ENCODE results near the gene PARK7. TPM values are rescaled to one million over a fixed set of nuclear protein-coding genes. Genes with fewer than 3 reads are reported as not detected.
A peak's percentile ranks its signal among the peaks of the same experiment; 100 is the strongest.
"Not testable (repeated sequence)": the region's sequence is repeated elsewhere in the genome, so short reads cannot be mapped to it uniquely, and the experiment has no call there.

PARK7 gene
- total RNA-seq, 1 donor = 72.3 TPM

DNA sequence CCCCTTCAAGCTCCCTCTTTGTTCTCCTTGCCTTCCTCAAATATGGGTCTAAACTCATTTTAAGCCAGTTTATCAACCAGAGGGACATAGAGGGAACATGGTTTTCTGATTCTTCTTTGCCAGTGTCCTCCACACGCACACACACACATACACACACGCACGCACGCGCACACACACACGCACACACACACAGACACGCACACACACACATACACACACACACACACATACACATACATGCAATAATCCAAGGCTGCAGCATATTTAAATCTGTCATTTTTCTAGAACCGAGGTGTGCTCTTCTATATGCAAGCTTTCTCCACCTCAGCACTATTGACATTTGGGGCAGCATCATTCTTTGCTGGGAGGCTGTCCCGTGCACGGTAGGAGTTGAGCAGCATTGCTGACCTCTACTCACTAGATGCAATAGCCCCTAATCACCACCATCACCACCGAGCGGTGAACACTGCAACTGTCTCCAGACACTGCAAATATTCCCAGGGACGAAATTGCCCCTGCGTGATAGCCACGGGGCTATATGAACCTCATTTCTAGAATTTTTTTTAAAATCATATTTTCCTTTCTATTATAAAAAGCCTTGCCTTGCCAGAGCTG is 28.9 kb upstream of the PARK7 start:
- no peak overlapping the region for H3K4me3 ChIP-seq (ENCODE audit: low read length)
- H3K4me1 ChIP-seq (ENCODE audit: insufficient read depth, low read length) = peaks cover 16% of the 10 kb centered on the region
- H3K9me3 ChIP-seq (ENCODE audit: low read depth, low read length) = no peaks in the 10 kb centered on the region
- H3K27me3 ChIP-seq (ENCODE audit: insufficient read depth, low read length) = no peaks in the 10 kb centered on the region

- Histone ChIP-seq H3K27me3 (ENCODE audit: insufficient read depth, low read length) (no peaks in the 10 kb centered on the region), H3K9me3 (ENCODE audit: low read depth, low read length) (no peaks in the 10 kb centered on the region), H3K4me3 (ENCODE audit: low read length) (no peak overlapping the region), H3K4me1 (ENCODE audit: insufficient read depth, low read length) (peaks cover 36% of the 10 kb centered on the region)
Measured at GRCh38 chr1:7938070-7938469, 23.4 kb upstream of the PARK7 start.

GRCh38 chr1:7940034-7940433 is 21.5 kb upstream of the PARK7 start:
- Histone ChIP-seq H3K4me1 (ENCODE audit: insufficient read depth, low read length) (peaks cover 47% of the 10 kb centered on the region), H3K9me3 (ENCODE audit: low read depth, low read length) (no peaks in the 10 kb centered on the region), H3K4me3 (ENCODE audit: low read length) (no peak overlapping the region), H3K27me3 (ENCODE audit: insufficient read depth, low read length) (no peaks in the 10 kb centered on the region)

DNA sequence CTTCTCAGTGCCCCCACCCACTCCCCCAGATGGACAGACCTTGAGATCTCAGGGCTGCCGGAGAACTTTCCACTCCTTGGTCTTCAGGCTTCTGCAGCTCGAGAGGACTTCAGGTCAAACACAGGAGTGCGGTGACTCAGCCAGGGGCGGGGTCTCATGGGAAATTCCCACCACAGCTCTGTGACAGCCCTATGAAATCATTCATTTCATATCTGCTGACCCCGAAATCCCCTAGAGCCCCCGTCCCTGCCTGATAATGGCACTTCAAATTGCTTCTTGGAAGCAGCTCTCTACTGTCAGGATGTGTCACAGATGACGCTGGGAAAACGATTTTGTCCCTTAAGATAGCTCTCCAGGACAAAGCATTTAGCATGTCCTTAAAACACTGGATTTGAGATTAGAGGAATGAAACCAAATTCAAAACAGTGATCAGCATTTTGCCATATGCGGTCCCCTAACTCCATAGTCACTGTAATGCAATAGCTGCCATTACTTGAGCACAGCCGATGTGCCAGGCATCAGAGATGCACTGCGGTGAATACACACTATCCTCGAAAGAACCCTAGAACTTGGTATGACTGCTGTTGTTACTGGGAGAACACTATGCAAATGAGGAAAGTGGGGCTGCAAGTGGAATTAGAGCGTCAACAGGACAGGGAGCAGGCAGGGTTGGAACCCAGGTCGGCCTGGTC is 20.6 kb upstream of the PARK7 start, which contains the start of gene TNFRSF9:
TNFRSF9 (minus strand) TSS at position 95 of the 692 bp plus-strand sequence. CDS start 845 bp downstream, outside the sequence.
- no peak within 1 kb of the TSS for H3K4me3 ChIP-seq (ENCODE audit: low read length)
- H3K27me3 ChIP-seq (ENCODE audit: insufficient read depth, low read length) = no peaks in the 10 kb centered on the region
- H3K4me1 ChIP-seq (ENCODE audit: insufficient read depth, low read length) = peaks cover 51% of the 10 kb centered on the region

DNA sequence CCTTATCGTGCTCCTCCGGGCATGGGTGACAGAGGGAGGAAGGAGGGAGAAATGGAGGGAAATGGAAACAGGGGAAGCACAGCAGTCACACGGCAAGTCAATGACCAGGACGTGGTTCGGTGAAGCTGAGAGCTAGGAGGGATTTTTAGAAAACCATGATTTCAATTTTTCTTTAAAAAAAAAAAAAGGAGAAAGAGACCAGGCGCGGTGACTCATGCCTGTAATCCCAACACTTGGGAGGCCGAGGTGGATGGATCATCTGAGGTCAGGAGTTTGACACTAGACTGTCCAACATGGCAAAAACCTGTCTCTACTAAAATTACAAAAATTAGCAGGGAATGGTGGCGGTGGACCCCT is 20.1 kb upstream of the PARK7 start:
- no peaks in the 10 kb centered on the region for H3K27me3 ChIP-seq (ENCODE audit: insufficient read depth, low read length)
- H3K4me3 ChIP-seq (ENCODE audit: low read length) = no peak overlapping the region
- no peaks in the 10 kb centered on the region for H3K9me3 ChIP-seq (ENCODE audit: low read depth, low read length)
- H3K4me1 ChIP-seq (ENCODE audit: insufficient read depth, low read length) = peaks cover 51% of the 10 kb centered on the region

More for the DNA sequence above, 20.6 kb upstream of the PARK7 start, which contains the start of gene TNFRSF9:
- no peaks in the 10 kb centered on the region for H3K9me3 ChIP-seq (ENCODE audit: low read depth, low read length)

DNA sequence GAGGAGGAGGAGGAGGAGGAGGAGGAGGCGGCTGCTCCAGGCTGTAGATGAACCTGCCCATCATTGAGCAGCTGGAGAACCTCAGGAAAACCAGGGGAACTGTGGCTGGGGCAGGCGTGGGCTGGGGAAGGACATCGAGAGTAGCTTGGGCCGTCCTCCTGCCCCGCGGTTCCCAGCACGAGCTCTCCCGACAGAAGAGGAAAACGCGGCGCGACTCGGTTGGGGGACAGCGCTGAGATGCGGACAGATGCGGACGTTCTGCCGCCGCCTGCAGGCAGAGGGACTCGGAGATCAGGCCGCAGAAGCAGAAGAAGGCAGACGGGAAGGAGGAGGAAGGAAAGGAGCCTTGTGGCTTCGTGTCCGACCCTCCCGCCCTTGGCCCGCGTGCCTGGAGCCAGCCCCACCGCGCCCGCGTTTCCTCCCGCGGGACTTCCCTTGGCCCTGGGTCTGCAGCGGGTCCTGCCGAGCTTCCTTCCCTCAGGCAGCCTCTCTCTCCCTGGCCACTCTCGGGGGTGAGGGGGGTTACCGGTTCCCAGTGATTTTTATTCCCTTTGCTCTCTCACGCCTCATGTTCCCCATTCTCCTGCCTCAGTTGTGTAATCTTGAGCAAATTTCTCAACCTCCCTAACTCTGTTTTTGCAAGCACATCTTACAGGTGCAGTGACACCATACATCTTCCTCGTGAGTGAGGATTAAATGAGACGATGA is 19.1 kb upstream of the PARK7 start:
- H3K4me1 ChIP-seq (ENCODE audit: insufficient read depth, low read length) = peaks cover 51% of the 10 kb centered on the region
- no peaks in the 10 kb centered on the region for H3K9me3 ChIP-seq (ENCODE audit: low read depth, low read length)
- H3K4me3 ChIP-seq (ENCODE audit: low read length) = peak overlapping the region; percentile 16
- no peaks in the 10 kb centered on the region for H3K27me3 ChIP-seq (ENCODE audit: insufficient read depth, low read length)

DNA sequence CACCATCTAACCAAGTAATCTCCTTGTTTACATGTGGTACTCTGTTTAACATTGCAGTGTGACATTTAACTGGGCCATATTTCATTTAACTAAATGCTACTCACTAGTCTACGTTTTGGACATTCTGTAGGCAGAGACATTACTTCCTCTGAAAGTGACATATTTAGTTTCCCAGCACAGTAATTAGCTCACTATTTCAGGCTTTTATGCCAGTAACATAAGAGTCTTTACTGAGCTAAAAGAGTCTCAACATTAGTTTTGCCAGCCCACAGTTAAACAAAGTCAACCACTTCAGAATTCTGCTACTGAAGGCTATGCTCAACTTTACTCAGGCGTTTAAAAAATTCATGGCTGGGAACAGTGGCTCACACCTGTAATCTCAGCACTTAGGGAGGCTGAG is 18.3 kb upstream of the PARK7 start:
- Histone ChIP-seq H3K9me3 (ENCODE audit: low read depth, low read length) (no peaks in the 10 kb centered on the region), H3K27me3 (ENCODE audit: insufficient read depth, low read length) (no peaks in the 10 kb centered on the region), H3K4me1 (ENCODE audit: insufficient read depth, low read length) (peaks cover 51% of the 10 kb centered on the region), H3K4me3 (ENCODE audit: low read length) (no peak overlapping the region)

GRCh38 chr1:7948960-7949359 is 12.6 kb upstream of the PARK7 start:
- Histone ChIP-seq H3K4me3 (ENCODE audit: low read length) (no peak overlapping the region), H3K27me3 (ENCODE audit: insufficient read depth, low read length) (no peaks in the 10 kb centered on the region), H3K9me3 (ENCODE audit: low read depth, low read length) (no peaks in the 10 kb centered on the region), H3K4me1 (ENCODE audit: insufficient read depth, low read length) (peaks cover 20% of the 10 kb centered on the region)

GRCh38 chr1:7952791-7953190 is 8.7 kb upstream of the PARK7 start:
- H3K4me1 ChIP-seq (ENCODE audit: insufficient read depth, low read length) = peaks cover 19% of the 10 kb centered on the region
- H3K4me3 ChIP-seq (ENCODE audit: low read length); H3K9me3 ChIP-seq (ENCODE audit: low read depth, low read length): not testable (repeated sequence)

GRCh38 chr1:7953850-7954609 is 7.5 kb upstream of the PARK7 start:
- Histone ChIP-seq H3K9me3 (ENCODE audit: low read depth, low read length) (no peaks in the 10 kb centered on the region), H3K4me3 (ENCODE audit: low read length) (peak overlapping the region; percentile 67), H3K4me1 (ENCODE audit: insufficient read depth, low read length) (peaks cover 15% of the 10 kb centered on the region), H3K27me3 (ENCODE audit: insufficient read depth, low read length) (no peaks in the 10 kb centered on the region)

More at GRCh38 chr1:7952791-7953190, 8.7 kb upstream of the PARK7 start:
- H3K27me3 ChIP-seq (ENCODE audit: insufficient read depth, low read length) = not testable (repeated sequence)

DNA sequence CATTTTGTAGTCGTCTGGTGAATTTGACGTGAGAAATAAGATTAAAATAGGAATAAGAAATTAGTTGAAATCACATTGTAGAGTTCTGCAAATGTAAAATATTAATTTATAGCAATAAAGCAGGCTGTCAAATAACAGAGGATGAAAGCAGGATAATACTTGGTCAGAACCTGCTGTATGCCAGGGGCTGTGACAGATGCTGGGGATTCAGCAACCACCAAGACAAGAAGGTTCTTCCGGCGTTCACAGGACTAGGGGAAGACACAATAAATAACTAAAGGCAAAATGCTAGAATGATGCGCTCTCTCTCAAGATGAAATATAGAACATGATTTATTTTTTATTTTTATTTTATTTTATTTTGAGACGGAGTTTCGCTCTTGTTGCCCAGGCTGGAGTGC is 6.8 kb upstream of the PARK7 start:
- H3K9me3 ChIP-seq (ENCODE audit: low read depth, low read length) = no peaks in the 10 kb centered on the region

DNA sequence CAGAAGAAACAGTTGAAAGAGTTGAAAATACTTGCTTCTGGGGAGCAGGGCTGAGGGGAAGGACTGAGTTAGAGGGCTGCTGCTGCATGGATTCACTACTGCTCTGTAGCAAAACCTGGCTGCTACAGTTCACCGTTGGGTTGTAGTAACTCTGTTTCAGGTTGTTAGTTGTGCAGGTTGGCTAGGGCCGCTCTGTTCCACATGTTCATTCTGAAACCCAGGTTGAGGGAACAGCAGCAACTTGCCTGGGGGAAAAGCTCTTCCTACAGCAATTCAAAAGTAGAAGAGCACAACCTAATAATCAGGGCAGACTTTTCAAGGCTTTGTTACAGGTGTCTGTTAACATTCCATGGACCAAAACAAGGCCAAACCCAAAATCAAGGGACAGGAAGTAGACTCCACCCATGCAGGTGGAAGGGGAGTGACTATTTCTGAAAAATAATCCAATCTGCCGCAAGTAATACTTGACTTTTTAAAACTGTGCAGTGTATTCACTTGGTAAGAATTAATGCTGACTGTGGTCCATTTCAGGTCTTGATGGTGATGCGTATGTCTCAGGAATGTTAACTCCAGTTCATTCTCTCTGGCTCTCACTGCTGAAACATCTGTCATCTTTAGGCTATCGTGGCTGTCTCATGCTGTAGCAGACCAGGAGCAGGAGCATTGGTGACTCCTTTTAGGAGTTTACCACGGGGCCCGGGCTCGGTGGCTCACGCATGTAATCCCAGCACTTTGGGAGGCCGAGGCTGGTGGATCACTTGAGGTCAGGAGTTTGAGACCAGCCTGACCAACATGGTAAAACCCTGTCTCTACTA is 5.1 kb upstream of the PARK7 start:
- no peak overlapping the region for H3K4me3 ChIP-seq (ENCODE audit: low read length)
- no peaks in the 10 kb centered on the region for H3K27me3 ChIP-seq (ENCODE audit: insufficient read depth, low read length)
- H3K9me3 ChIP-seq (ENCODE audit: low read depth, low read length) = no peaks in the 10 kb centered on the region
- peaks cover 27% of the 10 kb centered on the region for H3K4me1 ChIP-seq (ENCODE audit: insufficient read depth, low read length)

More for the DNA sequence above, 6.8 kb upstream of the PARK7 start:
- peak overlapping the region; percentile 67 for H3K4me3 ChIP-seq (ENCODE audit: low read length)
- H3K4me1 ChIP-seq (ENCODE audit: insufficient read depth, low read length) = peaks cover 16% of the 10 kb centered on the region
- H3K27me3 ChIP-seq (ENCODE audit: insufficient read depth, low read length) = no peaks in the 10 kb centered on the region

DNA sequence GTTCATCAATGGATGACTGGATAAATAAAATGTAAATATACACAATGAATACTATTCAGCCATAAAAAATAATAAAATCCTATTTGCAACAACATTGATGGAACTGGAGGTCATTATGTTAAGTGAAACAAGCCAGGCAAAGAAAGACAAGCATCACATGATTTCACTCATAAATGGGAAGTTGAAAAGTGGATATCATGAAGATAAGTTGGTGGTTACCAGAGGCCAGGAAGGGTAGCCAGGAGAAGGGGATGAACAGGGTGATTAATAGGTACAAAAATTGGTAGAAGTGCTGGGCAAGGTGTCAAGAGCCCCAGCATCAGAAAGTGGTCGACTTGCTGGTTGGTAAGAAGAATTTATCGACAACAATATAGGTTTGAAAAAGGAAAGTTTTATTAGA is 1.3 kb upstream of the PARK7 start:
- no peaks in the 10 kb centered on the region for H3K9me3 ChIP-seq (ENCODE audit: low read depth, low read length)
- no peak overlapping the region for H3K4me3 ChIP-seq (ENCODE audit: low read length)
- H3K4me1 ChIP-seq (ENCODE audit: insufficient read depth, low read length) = peaks cover 39% of the 10 kb centered on the region
- H3K27me3 ChIP-seq (ENCODE audit: insufficient read depth, low read length) = no peaks in the 10 kb centered on the region

DNA sequence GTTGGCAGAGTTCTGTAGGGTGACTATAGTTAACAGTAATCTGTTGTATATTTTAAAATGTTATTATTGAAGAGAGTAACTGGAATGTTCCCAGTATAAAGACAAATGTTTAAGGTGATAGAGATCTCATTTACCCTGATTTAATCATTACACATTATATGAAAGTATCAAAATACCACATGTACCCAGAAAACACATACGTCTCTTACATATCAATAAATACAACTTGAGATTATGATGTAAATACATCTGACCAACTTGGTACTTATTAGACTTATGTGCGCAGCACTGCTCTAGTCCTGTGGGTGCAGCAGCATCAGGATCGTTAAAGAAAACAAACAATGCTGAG is 670 bp upstream of the PARK7 start:
- Histone ChIP-seq H3K9me3 (ENCODE audit: low read depth, low read length) (no peaks in the 10 kb centered on the region), H3K4me3 (ENCODE audit: low read length) (peak overlapping the region; percentile 91), H3K27me3 (ENCODE audit: insufficient read depth, low read length) (no peaks in the 10 kb centered on the region), H3K4me1 (ENCODE audit: insufficient read depth, low read length) (peaks cover 39% of the 10 kb centered on the region)

All from mononuclear cell (primary cell).